ENCODE results near the gene AKR1C1. TPM values are rescaled to one million over a fixed set of nuclear protein-coding genes. Genes with fewer than 3 reads are reported as not detected.
"Not testable (repeated sequence)": the region's sequence is repeated elsewhere in the genome, so short reads cannot be mapped to it uniquely, and the experiment has no call there.

Gene AKR1C1
- total RNA-seq, 1 donor from 2014 or later: 63.2 TPM

GRCh38 chr10:4967189-4967588 lies 4.0 kb downstream of the AKR1C1 start:
- H3K4me3 ChIP-seq (ENCODE audit: low read depth, low read length); H3K27me3 ChIP-seq (ENCODE audit: control insufficient read depth, insufficient read depth, low read length); FAIRE-seq; DNase-seq (ENCODE audit: low read depth): not testable (repeated sequence)
- H3K36me3 ChIP-seq (ENCODE audit: control insufficient read depth, insufficient read depth, low read length): peaks cover 17% of the 10 kb centered on the region

DNA sequence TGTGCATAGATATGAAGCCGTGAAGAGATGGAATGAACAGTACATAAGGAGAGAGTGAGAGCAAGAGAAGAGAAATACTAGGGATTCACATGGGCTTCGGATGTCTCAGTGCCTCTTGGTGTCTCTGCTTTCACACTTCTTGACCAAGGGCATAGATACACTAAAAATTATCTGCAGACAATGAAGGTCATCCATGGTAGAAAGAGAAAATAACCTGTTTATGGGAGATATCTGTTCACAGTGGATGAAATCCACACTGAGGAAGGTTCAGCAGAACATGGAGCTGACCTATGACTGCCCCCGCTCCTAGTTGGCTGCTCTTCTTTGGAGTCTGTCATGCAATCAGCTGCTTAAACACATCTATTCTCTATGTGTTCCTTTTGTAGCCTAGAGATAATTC lies 6.1 kb downstream of the AKR1C1 start:
- FAIRE-seq; H3K27me3 ChIP-seq (ENCODE audit: control insufficient read depth, insufficient read depth, low read length); H3K4me3 ChIP-seq (ENCODE audit: low read depth, low read length); DNase-seq (ENCODE audit: low read depth): not testable (repeated sequence)
- H3K36me3 ChIP-seq (ENCODE audit: control insufficient read depth, insufficient read depth, low read length): peaks cover 19% of the 10 kb centered on the region

GRCh38 chr10:4970362-4970761 lies 7.1 kb downstream of the AKR1C1 start:
- not testable (repeated sequence) for H3K27me3 ChIP-seq (ENCODE audit: control insufficient read depth, insufficient read depth, low read length); FAIRE-seq; H3K4me3 ChIP-seq (ENCODE audit: low read depth, low read length); DNase-seq (ENCODE audit: low read depth)
- peaks cover 17% of the 10 kb centered on the region for H3K36me3 ChIP-seq (ENCODE audit: control insufficient read depth, insufficient read depth, low read length)

GRCh38 chr10:4972369-4973142 lies 9.3 kb downstream of the AKR1C1 start:
- not testable (repeated sequence) for H3K27me3 ChIP-seq (ENCODE audit: control insufficient read depth, insufficient read depth, low read length); DNase-seq (ENCODE audit: low read depth); FAIRE-seq; H3K4me3 ChIP-seq (ENCODE audit: low read depth, low read length)
- peaks cover 12% of the 10 kb centered on the region for H3K36me3 ChIP-seq (ENCODE audit: control insufficient read depth, insufficient read depth, low read length)

DNA sequence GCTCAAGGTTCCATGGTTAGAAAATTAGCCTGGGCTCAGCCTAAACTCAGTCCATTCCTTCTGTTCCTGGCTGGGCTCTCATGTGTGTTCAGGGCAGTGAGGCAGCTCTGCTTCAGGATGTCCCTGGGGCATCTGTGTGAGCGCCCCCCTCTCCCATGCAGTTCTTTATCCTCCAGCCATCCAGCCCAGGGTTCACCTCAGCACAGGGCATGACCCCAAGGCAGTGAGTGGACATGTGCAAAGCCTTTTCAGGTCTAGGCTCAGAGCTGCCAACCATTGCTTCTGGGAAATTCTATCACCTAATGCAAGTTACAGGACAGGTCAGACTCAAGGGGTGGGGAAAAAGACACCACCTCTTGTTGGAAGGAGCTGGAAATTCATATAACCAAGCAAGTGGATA lies 10.1 kb downstream of the AKR1C1 start:
- not testable (repeated sequence) for H3K27me3 ChIP-seq (ENCODE audit: control insufficient read depth, insufficient read depth, low read length); H3K4me3 ChIP-seq (ENCODE audit: low read depth, low read length); FAIRE-seq; DNase-seq (ENCODE audit: low read depth)
- peaks cover 12% of the 10 kb centered on the region for H3K36me3 ChIP-seq (ENCODE audit: control insufficient read depth, insufficient read depth, low read length)

DNA sequence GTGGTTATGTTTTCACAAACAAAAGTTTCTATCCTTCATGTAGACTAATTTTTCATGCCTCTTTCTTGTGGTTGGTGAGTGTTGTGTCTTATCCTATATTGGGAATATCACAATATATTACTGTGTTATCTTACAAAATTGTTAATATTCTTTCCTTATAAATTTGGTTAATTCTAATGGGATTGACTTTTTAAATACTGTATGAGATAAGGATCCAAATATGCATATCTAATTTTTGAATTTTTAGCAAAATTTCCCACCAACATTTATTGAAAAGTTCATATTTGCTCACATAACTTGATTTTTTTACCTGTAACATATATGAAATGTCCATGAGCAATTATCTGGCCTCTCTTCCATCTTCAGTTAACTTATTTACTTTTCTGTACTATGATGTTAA lies 11.2 kb downstream of the AKR1C1 start:
- not testable (repeated sequence) for H3K4me3 ChIP-seq (ENCODE audit: low read depth, low read length); FAIRE-seq; H3K27me3 ChIP-seq (ENCODE audit: control insufficient read depth, insufficient read depth, low read length); DNase-seq (ENCODE audit: low read depth); H3K36me3 ChIP-seq (ENCODE audit: control insufficient read depth, insufficient read depth, low read length)

GRCh38 chr10:4977025-4977424 lies 13.8 kb downstream of the AKR1C1 start:
- no peak overlapping the region for H3K4me3 ChIP-seq (ENCODE audit: low read depth, low read length)
- H3K36me3 ChIP-seq (ENCODE audit: control insufficient read depth, insufficient read depth, low read length): peaks cover 2% of the 10 kb centered on the region
- DNase-seq (ENCODE audit: low read depth) (no peak), FAIRE-seq (no peak)
- TF ChIP-seq, protein P1, sequence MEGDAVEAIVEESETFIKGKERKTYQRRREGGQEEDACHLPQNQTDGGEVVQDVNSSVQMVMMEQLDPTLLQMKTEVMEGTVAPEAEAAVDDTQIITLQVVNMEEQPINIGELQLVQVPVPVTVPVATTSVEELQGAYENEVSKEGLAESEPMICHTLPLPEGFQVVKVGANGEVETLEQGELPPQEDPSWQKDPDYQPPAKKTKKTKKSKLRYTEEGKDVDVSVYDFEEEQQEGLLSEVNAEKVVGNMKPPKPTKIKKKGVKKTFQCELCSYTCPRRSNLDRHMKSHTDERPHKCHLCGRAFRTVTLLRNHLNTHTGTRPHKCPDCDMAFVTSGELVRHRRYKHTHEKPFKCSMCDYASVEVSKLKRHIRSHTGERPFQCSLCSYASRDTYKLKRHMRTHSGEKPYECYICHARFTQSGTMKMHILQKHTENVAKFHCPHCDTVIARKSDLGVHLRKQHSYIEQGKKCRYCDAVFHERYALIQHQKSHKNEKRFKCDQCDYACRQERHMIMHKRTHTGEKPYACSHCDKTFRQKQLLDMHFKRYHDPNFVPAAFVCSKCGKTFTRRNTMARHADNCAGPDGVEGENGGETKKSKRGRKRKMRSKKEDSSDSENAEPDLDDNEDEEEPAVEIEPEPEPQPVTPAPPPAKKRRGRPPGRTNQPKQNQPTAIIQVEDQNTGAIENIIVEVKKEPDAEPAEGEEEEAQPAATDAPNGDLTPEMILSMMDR (IDR thresholded peaks at IDR 0.05; ENCODE audit: insufficient read depth, low read length, severe bottlenecking): no peak
- H3K27me3 ChIP-seq (ENCODE audit: control insufficient read depth, insufficient read depth, low read length): no peaks in the 10 kb centered on the region

DNA sequence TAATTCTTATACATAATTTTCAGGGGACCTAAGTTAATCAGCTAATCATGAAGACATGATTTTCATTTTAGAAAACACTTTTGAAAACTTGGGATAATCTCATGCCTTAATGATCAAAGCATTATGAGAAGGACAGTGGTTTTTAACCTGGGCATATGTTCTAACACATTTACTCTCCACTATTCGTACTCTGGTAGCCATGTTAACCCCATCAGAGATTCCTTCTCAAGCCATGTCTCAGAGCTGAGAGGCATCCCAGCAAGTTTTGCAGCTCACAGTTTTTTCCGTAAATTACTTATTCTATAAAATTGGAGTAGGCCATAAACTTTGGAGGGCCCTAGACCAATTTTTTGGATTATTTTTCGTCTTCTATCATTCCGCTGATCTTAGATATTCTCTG lies 15.7 kb downstream of the AKR1C1 start:
- no peak for DNase-seq (ENCODE audit: low read depth)
- no peak for FAIRE-seq
- H3K27me3 ChIP-seq (ENCODE audit: control insufficient read depth, insufficient read depth, low read length): no peaks in the 10 kb centered on the region
- TF ChIP-seq, protein P1 (IDR thresholded peaks at IDR 0.05; ENCODE audit: insufficient read depth, low read length, severe bottlenecking): no peak
- H3K36me3 ChIP-seq (ENCODE audit: control insufficient read depth, insufficient read depth, low read length): no peaks in the 10 kb centered on the region
- no peak overlapping the region for H3K4me3 ChIP-seq (ENCODE audit: low read depth, low read length)

DNA sequence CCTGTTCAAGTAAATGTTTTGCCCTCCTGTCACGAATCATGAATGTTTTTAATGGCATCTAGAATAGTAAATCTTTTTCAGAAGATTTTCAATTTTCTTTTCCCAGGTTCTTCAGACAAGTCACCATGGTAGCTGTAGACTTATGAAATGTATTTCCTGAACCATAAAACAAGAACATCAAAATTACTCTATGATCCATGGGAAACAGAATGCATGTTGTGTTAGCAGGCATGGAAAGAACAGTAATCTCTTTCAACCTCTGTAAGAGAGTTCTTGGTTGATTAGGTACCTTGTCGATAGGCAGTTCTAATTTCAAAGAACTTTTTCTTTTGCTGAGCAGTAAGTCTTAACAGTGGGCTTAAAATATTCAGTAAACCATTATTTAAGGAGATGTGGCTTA lies 17.6 kb downstream of the AKR1C1 start:
- no peak for FAIRE-seq

More for the DNA sequence above, 17.6 kb downstream of the AKR1C1 start:
- no peak overlapping the region for H3K4me3 ChIP-seq (ENCODE audit: low read depth, low read length)
- no peak for DNase-seq (ENCODE audit: low read depth)
- H3K27me3 ChIP-seq (ENCODE audit: control insufficient read depth, insufficient read depth, low read length): no peaks in the 10 kb centered on the region
- TF ChIP-seq, protein P1 (IDR thresholded peaks at IDR 0.05; ENCODE audit: insufficient read depth, low read length, severe bottlenecking): no peak
- no peaks in the 10 kb centered on the region for H3K36me3 ChIP-seq (ENCODE audit: control insufficient read depth, insufficient read depth, low read length)

All from bronchial epithelial cell (primary cell).